ENCODE results near the gene B4GALT1. TPM values are rescaled to one million over a fixed set of nuclear protein-coding genes. Genes with fewer than 3 reads are reported as not detected.

The B4GALT1 gene
- total and polyA plus RNA-seq, 2 donors (not counting 3 experiments of a cell fraction or from before 2014, with no cell fraction given) = 61.4 to 66.5 TPM

GRCh38 chr9:33133186-33133585 is 34.0 kb downstream of the B4GALT1 start:
- Histone ChIP-seq H3K36me3 (ENCODE audit: control insufficient read depth in 2 of 2, extremely low read depth in 1 of 2, insufficient read depth in 2 of 2, low read length in 2 of 2) (peaks cover 0 to 15% of the 10 kb centered on the region in 2 experiments), H3K27ac (ENCODE audit: insufficient read depth, low read depth, low read length) (no peak overlapping the region), H3K4me2 (ENCODE audit: insufficient read depth, low read length) (no peak overlapping the region), H3K9ac (replicated peaks; ENCODE audit: extremely low read depth, insufficient read depth, low read length) (no peak overlapping the region), H3K9me1 (replicated peaks; ENCODE audit: control insufficient read depth, extremely low read depth, insufficient read depth, low read length) (no peaks in the 10 kb centered on the region), H4K20me1 (replicated peaks; ENCODE audit: control insufficient read depth, extremely low read depth, insufficient read depth, low read length) (no peaks in the 10 kb centered on the region), H3K4me1 (ENCODE audit: control insufficient read depth, extremely low read depth, insufficient read depth, low read length) (peaks cover 17% of the 10 kb centered on the region), H3K9me3 (replicated peaks; ENCODE audit: control insufficient read depth, insufficient read depth, low read length) (no peaks in the 10 kb centered on the region), H3K4me3 (replicated peaks in 1 of 3; ENCODE audit: insufficient read depth in 1 of 3, low read depth in 1 of 3, low read length in 3 of 3) (no peak overlapping the region), H3K27me3 (ENCODE audit: control insufficient read depth in 2 of 2, insufficient read depth in 2 of 2, low read length in 2 of 2) (no peaks in the 10 kb centered on the region), H3K79me2 (ENCODE audit: control insufficient read depth, insufficient read depth, low read length) (peaks cover 17% of the 10 kb centered on the region), H2AFZ (ENCODE audit: low read depth, low read length) (no peak overlapping the region)
- DNase-seq (ENCODE audit: low read depth, low spot score) (no peak), FAIRE-seq (no peak)
- ChIA-PET POLR2A (no interaction called here), CTCF (interaction anchor here (2.0 kb wide), 1 partner anchor 14 kb away, joined by 5 read pairs; no protein-coding TSS in a partner anchor)
- no TSS peak for BruUV-seq (replicated peaks)
- dilution Hi-C loops (cut with MboI; ENCODE audit: extremely low pct_ligation_motif_present, low sequenced_read_pairs) = no loop called here
- TF ChIP-seq EZH2 (IDR thresholded peaks at IDR 0.05; ENCODE audit: borderline replicate concordance, low read depth, low read length, severe bottlenecking) (no peak), POLR2A (IDR thresholded peaks at IDR 0.05; ENCODE audit: low read depth, low read length) (no peak), FOS (IDR thresholded peaks at IDR 0.05; ENCODE audit: borderline replicate concordance, insufficient read depth, low read length) (no peak), GATA2 (IDR thresholded peaks at IDR 0.05; ENCODE audit: insufficient read depth, insufficient read length, low read depth, low read length) (no peak), CTCF (IDR thresholded peaks at IDR 0.05; ENCODE audit: extremely low read depth in 1 of 2, insufficient read depth in 1 of 2, low read depth in 1 of 2, low read length in 2 of 2) (no peak), JUN (IDR thresholded peaks at IDR 0.05; ENCODE audit: borderline replicate concordance, insufficient read depth, insufficient read length, low read depth) (no peak), POLR2AphosphoS5 (IDR thresholded peaks at IDR 0.05; ENCODE audit: insufficient read depth, low read depth, low read length) (no peak), MAX (IDR thresholded peaks at IDR 0.05; ENCODE audit: insufficient read depth, insufficient read length) (no peak), MYC (IDR thresholded peaks at IDR 0.05; ENCODE audit: low read depth, low read length) (no peak)
- intact Hi-C loops (cut with micrococcal nuclease) = no loop called here

Data from endothelial cell of umbilical vein (primary cell).